ENCODE data around the gene HDGFL2. TPM values are rescaled to one million over a fixed set of nuclear protein-coding genes. Genes with fewer than 3 reads are reported as not detected.

The HDGFL2 gene
- total and polyA plus RNA-seq, 10 donors, result 23.2 to 136 (median 28.3) TPM

- Histone ChIP-seq H3K36me3 (peaks cover 0 to 90% (median 23%) of the 10 kb centered on the region in 6 donors), H3K4me1 (peaks cover 2 to 34% (median 24%) of the 10 kb centered on the region in 6 donors), H3K9me3 (no peaks in the 10 kb centered on the region), H3K27ac (peak overlapping the region in 6 of 8 donors; percentile 1 to 79 (median 62)), H3K27me3 (replicated peaks in 1 of 7) (no peaks in the 10 kb centered on the region), H3K4me3 (peak overlapping the region in 1 of 8 donors; percentile 44)
- TF ChIP-seq POLR2A (IDR thresholded peaks at IDR 0.05) (no peak), CTCF (IDR thresholded peaks at IDR 0.05 in 8 of 11, conservative IDR thresholded peaks at IDR 0.05 in 3 of 11) (no peak), POLR2AphosphoS5 (IDR thresholded peaks at IDR 0.05) (no peak)
- 68 to 82% (median 73%) methylated on average over 7 to 9 of the region's 9 CpGs for WGBS, 5 donors
- no peak for DNase-seq
- intact Hi-C loops (cut with DNase I; ENCODE audit: low total_unique reads), result no loop called here
These were observed 40.8 kb upstream of the HDGFL2 start for GRCh38 chr19:4431296-4431695.

GRCh38 chr19:4431808-4432674 is 40.1 kb upstream of the HDGFL2 start:
- peak overlapping the region in 1 of 8 donors; percentile 44 for H3K4me3 ChIP-seq
- H3K36me3 ChIP-seq, result peaks cover 0 to 94% (median 23%) of the 10 kb centered on the region in 6 donors
- WGBS, 5 donors, result 48 to 69% (median 52%) methylated on average over 13 to 26 of the region's 26 CpGs
- intact Hi-C loops (cut with DNase I; ENCODE audit: low total_unique reads), result no loop called here
- peaks cover 2 to 34% (median 24%) of the 10 kb centered on the region in 6 donors for H3K4me1 ChIP-seq
- TF ChIP-seq CTCF (IDR thresholded peaks at IDR 0.05 in 8 of 11, conservative IDR thresholded peaks at IDR 0.05 in 3 of 11) (no peak), POLR2AphosphoS5 (IDR thresholded peaks at IDR 0.05) (peak; percentile 46 to 68 (median 64)), POLR2A (IDR thresholded peaks at IDR 0.05) (no peak)
- H3K27me3 ChIP-seq (replicated peaks in 1 of 7), result no peaks in the 10 kb centered on the region
- H3K9me3 ChIP-seq, result no peaks in the 10 kb centered on the region
- peak overlapping the region in 7 of 8 donors; percentile 23 to 79 (median 65) for H3K27ac ChIP-seq
- peak; percentile 80 for DNase-seq

GRCh38 chr19:4432918-4433506 is 39.1 kb upstream of the HDGFL2 start:
- H3K36me3 ChIP-seq, result peaks cover 0 to 96% (median 23%) of the 10 kb centered on the region in 6 donors
- WGBS, 5 donors, result 89 to 95% (median 93%) methylated on average over 17 to 28 of the region's 28 CpGs
- no peak for DNase-seq

More at GRCh38 chr19:4432918-4433506, 39.1 kb upstream of the HDGFL2 start:
- no peaks in the 10 kb centered on the region for H3K27me3 ChIP-seq (replicated peaks in 1 of 7)
- no peak for TF ChIP-seq CTCF (IDR thresholded peaks at IDR 0.05 in 8 of 11, conservative IDR thresholded peaks at IDR 0.05 in 3 of 11)
- H3K4me3 ChIP-seq, result no peak overlapping the region
- no peaks in the 10 kb centered on the region for H3K9me3 ChIP-seq
- peak overlapping the region in 1 of 8 donors; percentile 54 for H3K27ac ChIP-seq
- peaks cover 2 to 34% (median 24%) of the 10 kb centered on the region in 6 donors for H3K4me1 ChIP-seq
- intact Hi-C loops (cut with DNase I; ENCODE audit: low total_unique reads), result no loop called here

Measured in spleen (tissue), 11 donors.